NOMO-1 (cell line): ENCODE results near the gene PROX1.
"Not testable (repeated sequence)": the region's sequence is repeated elsewhere in the genome, so short reads cannot be mapped to it uniquely, and the experiment has no call there.

Experiments
- DNase-seq, 2 experiments: peaks; one replicate each; lab custom pipeline; 2025; ENCODE audit not compliant: unreplicated experiment in 2 of 2; lab: John Stamatoyannopoulos, UW

PROX1 gene

DNA sequence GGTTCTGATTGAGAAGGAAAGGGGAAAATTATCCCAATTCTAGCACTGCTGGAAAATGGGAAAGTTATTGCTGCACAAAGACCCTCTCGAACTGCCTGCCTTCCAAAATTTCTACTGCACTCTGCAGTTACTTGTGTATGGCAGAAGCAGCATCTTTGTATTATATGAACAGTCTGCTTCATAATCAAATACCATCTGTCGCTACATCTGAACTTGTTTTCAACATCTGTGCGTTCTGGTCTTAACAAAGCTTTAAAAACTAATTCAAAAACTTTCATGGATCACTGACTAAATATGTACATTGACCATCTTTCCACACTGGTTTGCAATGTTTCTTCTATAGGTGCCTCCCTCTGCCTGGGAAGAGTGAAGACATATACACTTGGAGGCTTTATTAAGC, 79.2 kb downstream of the PROX1 start:
- no peak for DNase-seq

DNA sequence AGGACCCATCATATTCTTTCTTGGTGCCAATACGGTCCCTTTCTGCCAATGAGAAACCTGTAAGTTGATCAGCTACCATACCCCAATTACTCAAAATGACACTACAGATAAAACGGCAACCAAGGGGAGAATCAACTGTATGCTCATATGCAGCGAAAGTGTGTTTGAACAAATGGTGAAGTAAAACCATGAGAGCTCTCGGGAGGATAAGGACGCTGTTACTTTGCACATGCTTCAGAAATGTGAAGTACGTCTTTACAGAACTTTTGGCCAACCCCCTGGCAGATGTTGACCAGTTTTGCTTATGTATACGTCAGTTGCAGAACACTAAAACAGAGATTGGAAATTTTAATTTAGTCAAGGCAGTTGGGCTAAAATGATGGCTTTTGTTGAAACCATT, 79.6 kb downstream of the PROX1 start:
- no peak for DNase-seq

DNA sequence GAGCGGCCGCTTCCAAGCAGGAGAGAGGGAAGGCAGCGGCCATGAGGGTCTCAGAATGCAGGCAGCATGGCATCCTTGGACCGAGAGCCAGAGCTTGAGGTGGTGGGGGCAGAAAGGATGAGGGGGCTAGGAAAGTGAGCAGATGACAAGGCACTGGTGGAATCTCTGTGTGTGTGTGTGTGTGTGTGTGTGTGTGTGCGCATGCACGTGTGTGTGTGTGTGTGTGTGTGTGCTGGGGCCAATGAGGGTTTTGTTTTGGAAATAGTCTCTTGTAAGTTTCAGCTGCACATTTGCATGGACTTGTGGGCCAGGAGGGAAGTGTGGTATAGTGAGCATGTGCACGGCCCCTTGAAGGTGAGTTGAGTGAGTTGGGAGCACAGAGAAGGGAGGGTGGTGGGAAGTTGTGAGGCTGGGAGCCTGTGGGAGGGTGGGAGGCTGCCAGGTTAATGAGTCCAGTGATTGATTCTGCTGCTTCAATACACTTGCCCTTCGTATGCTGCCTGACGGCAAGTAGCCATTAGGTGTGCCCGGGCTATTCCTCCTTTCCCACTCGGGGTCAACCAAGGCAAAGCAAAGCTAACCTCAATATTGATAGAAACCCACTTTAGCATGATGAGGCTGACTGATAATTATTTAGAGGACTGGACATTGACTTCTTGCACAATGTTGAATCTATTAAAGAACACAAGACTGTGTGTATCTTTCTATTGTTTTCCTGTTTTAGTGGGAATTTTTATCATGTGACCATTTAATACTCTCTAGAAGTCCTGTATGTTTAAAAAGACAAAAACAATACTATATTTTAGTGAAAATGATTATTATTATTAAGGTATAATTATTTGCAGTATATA, 80.3 kb downstream of the PROX1 start:
- no peak for DNase-seq

DNA sequence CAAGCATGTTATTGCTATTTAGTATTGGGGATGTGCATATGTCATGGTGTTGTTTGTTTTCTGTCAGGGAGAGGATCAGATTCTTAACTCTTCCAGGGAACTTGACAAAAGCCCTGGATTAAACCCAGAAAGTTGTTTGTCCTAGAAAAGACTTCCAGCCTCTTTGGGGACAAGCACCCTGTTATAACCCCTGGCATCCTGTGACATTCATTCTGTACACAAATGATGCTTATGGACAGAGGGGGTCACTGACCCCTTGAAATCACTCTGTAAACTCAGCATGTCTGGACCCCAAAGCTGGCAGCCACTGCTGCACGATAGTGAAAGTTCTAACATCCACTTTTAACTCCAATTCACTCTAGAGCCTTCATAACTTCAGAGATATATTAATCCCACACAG, 81.2 kb downstream of the PROX1 start:
- DNase-seq: no peak

DNA sequence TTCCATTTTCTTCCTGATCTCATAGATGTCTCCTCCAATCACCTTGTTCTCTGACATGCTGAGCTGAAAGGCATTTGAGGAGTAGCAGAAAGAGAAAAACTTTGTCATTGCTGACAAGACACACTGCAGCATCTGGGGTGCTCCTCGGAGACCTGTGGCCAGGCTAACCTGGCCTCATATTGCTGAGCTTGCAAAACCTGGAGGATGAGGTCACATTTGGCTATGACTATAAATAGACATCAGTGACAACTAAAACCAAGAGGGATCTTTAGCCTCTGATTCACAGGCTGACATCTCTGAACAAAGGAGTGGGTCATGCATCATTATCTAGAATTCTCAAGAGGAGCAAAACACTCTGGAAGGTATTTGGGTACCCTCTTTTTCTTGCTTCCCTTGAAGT, 83.7 kb downstream of the PROX1 start:
- DNase-seq: no peak

DNA sequence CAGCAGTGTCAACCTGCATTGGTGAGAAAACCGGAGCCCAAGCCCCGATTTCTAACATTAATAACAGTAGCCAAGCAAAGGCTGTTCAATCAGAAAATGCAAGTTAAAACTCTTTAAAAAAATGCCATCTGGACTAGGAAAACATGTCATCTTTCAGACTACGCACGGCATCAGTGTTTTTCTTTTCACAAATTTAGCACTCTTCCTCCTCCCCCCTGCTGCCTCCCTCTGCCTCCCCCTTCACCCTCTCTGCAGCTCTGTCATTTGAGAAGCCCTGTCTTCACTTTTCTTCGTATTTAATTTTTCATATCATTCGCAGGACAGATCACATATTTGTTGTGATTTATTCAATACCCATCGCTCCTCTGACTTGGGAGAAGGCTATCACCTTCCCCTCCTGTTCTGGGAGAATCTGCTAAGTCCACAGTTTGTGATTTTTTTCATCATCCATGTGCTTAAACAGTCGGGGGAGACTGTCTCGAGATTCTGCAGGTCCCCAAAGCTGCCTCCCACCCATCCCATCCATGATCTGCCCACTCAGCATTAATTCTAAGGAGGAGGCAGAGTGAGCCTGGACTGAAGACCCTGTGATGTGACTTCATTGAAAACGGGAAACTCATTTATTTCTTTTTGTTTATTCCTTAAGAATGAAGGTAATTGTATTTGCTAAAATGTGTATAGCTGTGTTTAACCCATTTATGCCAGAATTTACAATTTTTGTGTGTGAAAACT, 84.8 kb downstream of the PROX1 start:
- no peak for DNase-seq

GRCh38 chr1:214074477-214074876, 86.7 kb downstream of the PROX1 start:
- DNase-seq: no peak

- DNase-seq: no peak
Observed at GRCh38 chr1:214075305-214075998, 87.7 kb downstream of the PROX1 start.

GRCh38 chr1:214075999-214076707, 88.4 kb downstream of the PROX1 start:
- no peak for DNase-seq

GRCh38 chr1:214076708-214077065, 88.9 kb downstream of the PROX1 start:
- DNase-seq: no peak

- no peak for DNase-seq
Observed at GRCh38 chr1:214078950-214079349, 91.2 kb downstream of the PROX1 start.

- DNase-seq: no peak
Observed at GRCh38 chr1:214085325-214085724, 97.6 kb downstream of the PROX1 start.

GRCh38 chr1:214086945-214087344, 99.2 kb downstream of the PROX1 start:
- no peak for DNase-seq

- not testable (repeated sequence) for DNase-seq
Observed at GRCh38 chr1:214089003-214089402, 101.2 kb downstream of the PROX1 start.
